ENCODE results near the gene P4HA3. TPM values are rescaled to one million over a fixed set of nuclear protein-coding genes. Genes with fewer than 3 reads are reported as not detected.

P4HA3 gene
- total RNA-seq, 1 experiment from 2014 or later: 0.52 TPM

GRCh38 chr11:74327076-74327475 is 15.6 kb upstream of the P4HA3 start:
- no peak for TF ChIP-seq CTCF (conservative IDR thresholded peaks at IDR 0.05; ENCODE audit: low read depth, low read length)
- TF ChIP-seq EZH2 (IDR thresholded peaks at IDR 0.05; ENCODE audit: borderline replicate concordance, low read depth, low read length, poor library complexity, severe bottlenecking): no peak
- ChIA-PET POLR2A (ENCODE audit: low non-redundant PET) (no interaction called here), CTCF (no interaction called here)
- H3K27ac ChIP-seq (ENCODE audit: low read depth, low read length, poor library complexity, severe bottlenecking): no peak overlapping the region
- H3K9me3 ChIP-seq (ENCODE audit: low read depth, low read length, poor library complexity, severe bottlenecking): no peaks in the 10 kb centered on the region
- no peaks in the 10 kb centered on the region for H3K36me3 ChIP-seq (ENCODE audit: insufficient read depth, low read length, poor library complexity, severe bottlenecking)
- intact Hi-C loops (cut with micrococcal nuclease; ENCODE audit: unreplicated experiment): loop anchor here (10.0 kb wide), 1 partner anchor 362 kb away; no protein-coding TSS in a partner anchor
- no peaks in the 10 kb centered on the region for H3K27me3 ChIP-seq (replicated peaks; ENCODE audit: insufficient read depth, low read depth, low read length, poor library complexity)
- DNase-seq (ENCODE audit: low spot score): no peak
- no TSS peak for BruUV-seq (replicated peaks)
- peaks cover 25% of the 10 kb centered on the region for H3K4me1 ChIP-seq (ENCODE audit: insufficient read depth, low read length, poor library complexity, severe bottlenecking)
- no peak overlapping the region for H3K4me3 ChIP-seq (ENCODE audit: low read depth, low read length, poor library complexity, severe bottlenecking)

GRCh38 chr11:74326665-74327064 is 15.2 kb upstream of the P4HA3 start:
- DNase-seq (ENCODE audit: low spot score): no peak
- intact Hi-C loops (cut with micrococcal nuclease; ENCODE audit: unreplicated experiment): loop anchor here (10.0 kb wide), 1 partner anchor 362 kb away; no protein-coding TSS in a partner anchor
- H3K9me3 ChIP-seq (ENCODE audit: low read depth, low read length, poor library complexity, severe bottlenecking): no peaks in the 10 kb centered on the region
- POLR2A ChIA-PET (ENCODE audit: low non-redundant PET): no interaction called here
- H3K4me1 ChIP-seq (ENCODE audit: insufficient read depth, low read length, poor library complexity, severe bottlenecking): peaks cover 25% of the 10 kb centered on the region
- no peak overlapping the region for H3K4me3 ChIP-seq (ENCODE audit: low read depth, low read length, poor library complexity, severe bottlenecking)
- H3K36me3 ChIP-seq (ENCODE audit: insufficient read depth, low read length, poor library complexity, severe bottlenecking): no peaks in the 10 kb centered on the region
- H3K27me3 ChIP-seq (replicated peaks; ENCODE audit: insufficient read depth, low read depth, low read length, poor library complexity): no peaks in the 10 kb centered on the region
- CTCF ChIA-PET: interaction anchor here (0.6 kb wide), 1 partner anchor 362 kb away, joined by 3 read pairs; no protein-coding TSS in a partner anchor
- BruUV-seq (replicated peaks): no TSS peak
- no peak overlapping the region for H3K27ac ChIP-seq (ENCODE audit: low read depth, low read length, poor library complexity, severe bottlenecking)
- TF ChIP-seq EZH2 (IDR thresholded peaks at IDR 0.05; ENCODE audit: borderline replicate concordance, low read depth, low read length, poor library complexity, severe bottlenecking) (no peak), CTCF (conservative IDR thresholded peaks at IDR 0.05; ENCODE audit: low read depth, low read length) (no peak)

GRCh38 chr11:74325649-74326645 is 14.5 kb upstream of the P4HA3 start:
- Histone ChIP-seq H3K27me3 (replicated peaks; ENCODE audit: insufficient read depth, low read depth, low read length, poor library complexity) (no peaks in the 10 kb centered on the region), H3K4me3 (ENCODE audit: low read depth, low read length, poor library complexity, severe bottlenecking) (no peak overlapping the region), H3K27ac (ENCODE audit: low read depth, low read length, poor library complexity, severe bottlenecking) (peak overlapping the region; percentile 21), H3K9me3 (ENCODE audit: low read depth, low read length, poor library complexity, severe bottlenecking) (no peaks in the 10 kb centered on the region), H3K36me3 (ENCODE audit: insufficient read depth, low read length, poor library complexity, severe bottlenecking) (no peaks in the 10 kb centered on the region), H3K4me1 (ENCODE audit: insufficient read depth, low read length, poor library complexity, severe bottlenecking) (peaks cover 25% of the 10 kb centered on the region)
- ChIA-PET CTCF (interaction anchor here (0.6 kb wide), 1 partner anchor 361 kb away, joined by 3 read pairs; no protein-coding TSS in a partner anchor), POLR2A (ENCODE audit: low non-redundant PET) (no interaction called here)
- DNase-seq (ENCODE audit: low spot score): peak; percentile 80
- intact Hi-C loops (cut with micrococcal nuclease; ENCODE audit: unreplicated experiment): loop anchor here (10.0 kb wide), 1 partner anchor 361 kb away; no protein-coding TSS in a partner anchor
- TF ChIP-seq CTCF (conservative IDR thresholded peaks at IDR 0.05; ENCODE audit: low read depth, low read length) (no peak), EZH2 (IDR thresholded peaks at IDR 0.05; ENCODE audit: borderline replicate concordance, low read depth, low read length, poor library complexity, severe bottlenecking) (no peak)
- BruUV-seq (replicated peaks): no TSS peak

Data from A673 (cell line).